HCT116 (cell line): ENCODE measurements around the gene EXOC4. TPM values are rescaled to one million over a fixed set of nuclear protein-coding genes. Genes with fewer than 3 reads are reported as not detected.

Experiments used
- ATAC-seq: fragments of 200-7000 bp; cut with Tn5 transposase; 2 replicates; pipeline ENCODE4 v1.9.1; 2020; ENCODE audit warnings: mild to moderate bottlenecking, moderate library complexity
- BruUV-seq: library from RNA; stranded (reverse); fragments of 400-500 nt; replicated peaks from 2 replicates; lab custom pipeline; 2021; lab: Mats Ljungman, UMichigan
- CTCF ChIA-PET: fragments of 300-600 bp; sonication (Branson Sonifier 250); formaldehyde crosslinking; loops from one replicate; lab custom pipeline; 2021; ENCODE audit warnings: antibody characterized with exemption; lab: Charles Lee
- POLR2A ChIA-PET: fragments of 300-600, 350-600 bp; sonication (Branson Sonifier 250); formaldehyde crosslinking; loops from one replicate; lab custom pipeline; 2021; ENCODE audit warnings: antibody characterized with exemption; lab: Charles Lee
- RAD21 ChIA-PET, 2 experiments: fragments of 300-600 bp; sonication (Branson Sonifier 250); formaldehyde crosslinking; loops; one replicate each; lab custom pipeline; 2023; ENCODE audit warnings: low total read pairs in 2 of 2; ENCODE audit not compliant: uncharacterized antibody in 2 of 2, unreplicated experiment in 2 of 2, low non-redundant PET in 1 of 2; lab: Charles Lee
- DNase-seq: peaks from one replicate; pipeline ENCODE4 v3.0.0-alpha.2; 2010; ENCODE audit warnings: low read depth, low spot score
- H2AFZ ChIP-seq: fragments of 200-600 bp; shearing (Covaris generic), sonication (generic); 2 replicates; pipeline ENCODE4 v1.6.1; 2017; ENCODE audit warnings: low read depth, mixed run types, mixed read lengths, antibody characterized with exemption, low read length; ENCODE audit not compliant: poor library complexity, severe bottlenecking
- H3K27ac ChIP-seq: 2 replicates; pipeline ENCODE4 v1.5.1; 2012; ENCODE audit warnings: low read depth, low read length
- H3K27me3 ChIP-seq: fragments of 200-600 bp; sonication (generic); 2 replicates; pipeline ENCODE4 v1.6.1; 2016; ENCODE audit warnings: mixed run types, low read length, mixed read lengths; ENCODE audit not compliant: insufficient read depth
- H3K36me3 ChIP-seq, 2 experiments: fragments of 200-500 bp in 1 of 2; fragments of 200-600 bp in 1 of 2; sonication (Bioruptor generic) in 1 of 2; sonication (generic) in 1 of 2; 2 replicates each; pipeline versions ENCODE4 v1.5.1 to v1.6.1; 2014 to 2016; ENCODE audit warnings: low read length in 2 of 2, inconsistent platforms in 1 of 2, mixed read lengths in 1 of 2, mixed run types in 1 of 2; ENCODE audit not compliant: insufficient read depth in 2 of 2, control insufficient read depth in 1 of 2
- H3K4me1 ChIP-seq, 2 experiments: fragments of 200-600 bp in 1 of 2; sonication (generic) in 1 of 2; 2 replicates each; pipeline versions ENCODE4 v1.5.1 to v1.6.1; 2012 to 2017; ENCODE audit warnings: low read length in 2 of 2, inconsistent platforms in 1 of 2, mild to moderate bottlenecking in 1 of 2, mixed read lengths in 1 of 2, mixed run types in 1 of 2, moderate library complexity in 1 of 2; ENCODE audit not compliant: insufficient read depth in 2 of 2, control insufficient read depth in 1 of 2
- H3K4me2 ChIP-seq: fragments of 200-600 bp; sonication (generic); 2 replicates; pipeline ENCODE4 v1.6.1; 2017; ENCODE audit warnings: mixed run types, low read length, mixed read lengths
- H3K4me3 ChIP-seq, 2 experiments: fragments of 200-600 bp in 1 of 2; sonication (generic) in 1 of 2; replicated peaks in 1 of 2; 2 replicates each; pipeline ENCODE4 v1.5.1; 2011 to 2016; ENCODE audit warnings: low read length in 2 of 2, control low read depth in 1 of 2, low read depth in 1 of 2, mild to moderate bottlenecking in 1 of 2, mixed read lengths in 1 of 2, mixed run types in 1 of 2
- H3K79me2 ChIP-seq: fragments of 200-600 bp; sonication (generic); 2 replicates; pipeline ENCODE4 v1.6.1; 2017; ENCODE audit warnings: mild to moderate bottlenecking, mixed run types, low read length, moderate library complexity, mixed read lengths; ENCODE audit not compliant: insufficient read depth
- H3K9ac ChIP-seq: fragments of 200-600 bp; sonication (generic); 2 replicates; pipeline ENCODE4 v1.6.1; 2016; ENCODE audit warnings: low read length, mixed read lengths
- H3K9me2 ChIP-seq: fragments of 200-600 bp; sonication (generic), shearing (Covaris generic); 2 replicates; pipeline ENCODE4 v1.6.1; 2017; ENCODE audit warnings: mixed run types, mild to moderate bottlenecking, moderate library complexity; ENCODE audit not compliant: insufficient read depth
- H3K9me3 ChIP-seq, 2 experiments: fragments of 200-500 bp in 1 of 2; fragments of 200-600 bp in 1 of 2; sonication (Bioruptor generic) in 1 of 2; sonication (generic) in 1 of 2; 2 replicates each; pipeline ENCODE4 v1.6.1; 2014 to 2017; ENCODE audit warnings: low read length in 2 of 2, mixed read lengths in 2 of 2, inconsistent platforms in 1 of 2, low read depth in 1 of 2, mild to moderate bottlenecking in 1 of 2, mixed run types in 1 of 2, moderate library complexity in 1 of 2; ENCODE audit not compliant: control insufficient read depth in 1 of 2, insufficient read depth in 1 of 2
- H4K20me1 ChIP-seq: fragments of 200-600 bp; sonication (generic), shearing (Covaris generic); 2 replicates; pipeline ENCODE4 v1.6.1; 2017; ENCODE audit warnings: mixed run types, mild to moderate bottlenecking, moderate library complexity; ENCODE audit not compliant: insufficient read depth
- EGR1 ChIP-seq: IDR thresholded peaks from 2 replicates; pipeline ENCODE4 v1.6.1; 2012; ENCODE audit warnings: low read depth
- ELF1 ChIP-seq: IDR thresholded peaks from 2 replicates; pipeline ENCODE4 v1.6.1; 2012; ENCODE audit warnings: low read depth, borderline replicate concordance
- TCF7L2 ChIP-seq: IDR thresholded peaks from 2 replicates; pipeline ENCODE4 v1.7.0; 2011; ENCODE audit warnings: borderline replicate concordance, inconsistent platforms; ENCODE audit not compliant: insufficient read depth, insufficient read length; ENCODE audit errors: extremely low read depth
- ZFX ChIP-seq: fragments of 450-650 bp; IDR thresholded peaks from 2 replicates; pipeline ENCODE4 v1.6.1; 2017
- ZNF274 ChIP-seq: fragments of 200-500 bp; sonication (Bioruptor generic); IDR thresholded peaks from 2 replicates; pipeline ENCODE4 v1.6.1; 2014; ENCODE audit warnings: mild to moderate bottlenecking, low read depth, low read length, inconsistent platforms
- intact Hi-C: fragments of 100-400 bp; cut with micrococcal nuclease; formaldehyde crosslinking; loops from 2 replicates; pipeline ENCODE4 v1.10.0; 2022
- total RNA-seq: library from RNA; stranded (reverse); gene quantifications from one replicate; pipeline ENCODE4 v1.2.1, GENCODE V29; 2021; ENCODE audit not compliant: unreplicated experiment

The EXOC4 gene
- total RNA-seq, 1 experiment from 2014 or later: 40.3 TPM

- Histone ChIP-seq H2AFZ (no peak overlapping the region), H3K9ac (no peak overlapping the region), H3K4me1 (no peaks in the 10 kb centered on the region), H3K4me3 (no peak overlapping the region), H3K27ac (no peak overlapping the region), H3K27me3 (no peaks in the 10 kb centered on the region), H3K4me2 (no peak overlapping the region), H3K9me3 (no peaks in the 10 kb centered on the region), H3K79me2 (no peaks in the 10 kb centered on the region), H3K36me3 (no peaks in the 10 kb centered on the region), H4K20me1 (no peaks in the 10 kb centered on the region; the same call in 1 of the 2 replicates), H3K9me2 (no peaks in the 10 kb centered on the region)
- ATAC-seq: no peak
- intact Hi-C loops: no loop called here
- RAD21 ChIA-PET: no interaction called here
- no TSS peak for BruUV-seq
- POLR2A ChIA-PET: no interaction called here
- TF ChIP-seq TCF7L2: no peak
- no peak for TF ChIP-seq ZNF274
- CTCF ChIA-PET: no interaction called here
- DNase-seq: no peak
Observed at GRCh38 chr7:133367561-133367960, 114.7 kb downstream of the EXOC4 start.

- intact Hi-C loops: loop anchor here (1.0 kb wide), 1 partner anchor 16 kb away; no protein-coding TSS in a partner anchor
- H3K4me2 ChIP-seq: no peak overlapping the region
- TF ChIP-seq EGR1: no peak
- no peak for TF ChIP-seq ELF1
- no peak for TF ChIP-seq ZFX
- no peak overlapping the region for H3K4me3 ChIP-seq
- RAD21 ChIA-PET: no interaction called here
- no peaks in the 10 kb centered on the region for H3K36me3 ChIP-seq
- ATAC-seq (no peak), DNase-seq (no peak)
- no peak overlapping the region for H2AFZ ChIP-seq
- no peaks in the 10 kb centered on the region for H3K4me1 ChIP-seq
- H3K9me2 ChIP-seq: no peaks in the 10 kb centered on the region
- no peaks in the 10 kb centered on the region for H3K79me2 ChIP-seq
- H4K20me1 ChIP-seq: no peaks in the 10 kb centered on the region; the same call in 1 of the 2 replicates
- no peaks in the 10 kb centered on the region for H3K27me3 ChIP-seq
- H3K27ac ChIP-seq: no peak overlapping the region
- no TSS peak for BruUV-seq
- POLR2A ChIA-PET: interaction anchor here (0.8 to 1.0 kb wide), 2 partner anchors 16 to 29 kb away, joined by 3 read pairs; no protein-coding TSS in a partner anchor
- H3K9me3 ChIP-seq: no peaks in the 10 kb centered on the region
- H3K9ac ChIP-seq: no peak overlapping the region
- CTCF ChIA-PET: no interaction called here
Observed at GRCh38 chr7:133369130-133369529, 116.3 kb downstream of the EXOC4 start.
